AG10803 (cell line): ENCODE data around the gene PDE4DIP.
"Not testable (repeated sequence)": the region's sequence is repeated elsewhere in the genome, so short reads cannot be mapped to it uniquely, and the experiment has no call there.

Experiments used
- DNase-seq: peaks from one replicate; pipeline ENCODE4 v3.0.0; 2010; ENCODE audit warnings: low read depth
- H3K4me3 ChIP-seq: 2 replicates; pipeline ENCODE4 v1.5.1; 2011; ENCODE audit warnings: mild to moderate bottlenecking, low read length, control low read depth

Gene PDE4DIP

DNA sequence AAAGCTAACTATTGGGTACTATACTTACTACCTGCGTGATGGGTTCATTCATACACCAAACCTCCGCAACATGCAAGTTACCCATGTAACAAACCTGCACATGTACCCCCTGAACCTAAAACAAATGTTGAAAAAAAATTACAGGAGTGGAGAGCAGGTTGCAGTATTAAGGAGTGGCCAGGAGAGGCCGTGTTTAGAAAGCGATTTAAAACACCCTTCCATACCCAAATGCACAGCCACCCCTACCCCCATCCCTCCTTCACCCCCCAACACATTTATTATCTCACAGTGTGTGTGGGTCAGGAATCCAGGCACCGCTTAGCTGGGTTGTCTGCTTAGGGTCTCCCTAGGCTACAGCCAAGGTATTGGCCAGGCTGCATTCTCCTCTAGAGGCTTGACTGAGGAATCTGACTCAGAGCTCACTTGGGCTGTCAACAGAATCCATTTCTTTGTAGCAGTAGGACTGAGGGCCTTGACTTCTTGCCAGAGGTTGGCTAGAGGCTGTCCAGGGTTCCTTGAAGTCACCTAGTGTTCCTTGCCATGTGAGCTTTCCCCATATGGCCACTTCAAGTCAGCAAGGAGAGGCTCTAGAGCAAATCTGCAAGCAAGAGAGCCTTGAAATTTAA, 67.2 kb downstream of the PDE4DIP start:
- DNase-seq, H3K4me3 ChIP-seq: not testable (repeated sequence)

- not testable (repeated sequence) for H3K4me3 ChIP-seq, DNase-seq
Observed at GRCh38 chr1:148916222-148916621, 72.0 kb downstream of the PDE4DIP start.

DNA sequence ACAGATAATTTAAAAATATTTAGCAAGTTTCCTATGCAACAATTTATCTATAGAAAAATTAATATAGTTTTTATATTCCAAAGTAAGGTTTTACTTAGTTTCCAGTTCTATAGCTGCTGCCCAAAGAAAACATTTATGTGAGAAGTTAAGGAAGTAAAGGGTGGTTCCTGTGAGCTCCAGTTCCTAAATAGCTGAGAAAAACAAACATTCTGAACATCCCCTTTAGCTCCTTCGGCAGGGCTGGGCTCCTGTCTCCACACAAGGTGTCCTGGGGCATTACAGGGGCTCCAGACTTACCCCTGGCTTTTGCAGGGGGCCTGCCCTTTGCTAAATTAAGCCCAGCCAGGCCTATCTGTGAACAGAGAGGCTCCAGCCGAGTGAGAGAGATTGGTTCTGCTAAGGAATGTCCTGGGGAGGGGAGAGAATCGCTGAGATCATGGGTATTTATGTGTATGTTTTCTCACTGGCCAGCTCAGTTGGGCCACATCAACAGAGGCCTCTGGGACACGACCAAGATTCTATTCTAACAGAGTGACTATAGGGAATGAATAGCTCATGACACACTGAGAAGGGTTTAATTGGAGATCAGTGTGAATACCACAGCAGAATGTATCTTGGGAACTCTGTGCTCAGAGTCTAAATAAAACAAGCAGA, 72.6 kb downstream of the PDE4DIP start:
- DNase-seq, H3K4me3 ChIP-seq: not testable (repeated sequence)

DNA sequence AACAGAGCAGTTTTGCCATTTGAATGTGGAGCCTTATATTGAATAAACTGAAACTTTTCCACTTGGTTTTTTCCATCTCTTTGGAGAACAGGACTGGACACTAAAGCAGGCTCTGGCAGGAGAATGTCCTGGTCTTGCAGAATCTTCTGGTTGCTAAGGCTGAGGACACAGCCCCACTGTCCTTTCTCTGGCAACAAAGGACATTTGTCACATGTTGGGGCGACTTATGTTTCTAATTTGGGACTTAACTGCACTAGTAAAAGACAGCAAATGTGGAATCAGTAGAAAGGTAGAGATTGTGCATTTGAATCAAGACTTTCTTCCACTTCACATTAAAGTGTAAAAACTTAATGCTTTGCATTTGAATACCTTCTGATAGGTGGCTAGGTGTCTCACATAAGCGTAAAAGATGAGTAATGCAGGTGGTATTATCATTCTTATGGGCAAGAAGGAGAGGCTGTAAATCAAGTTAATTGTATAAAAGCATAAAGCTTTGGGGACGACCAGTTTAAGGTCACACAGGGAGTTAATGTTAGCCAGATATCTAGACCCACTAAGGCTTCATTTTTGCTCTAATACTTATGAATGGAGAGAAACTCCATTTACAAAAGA, 74.7 kb downstream of the PDE4DIP start:
- not testable (repeated sequence) for DNase-seq, H3K4me3 ChIP-seq

DNA sequence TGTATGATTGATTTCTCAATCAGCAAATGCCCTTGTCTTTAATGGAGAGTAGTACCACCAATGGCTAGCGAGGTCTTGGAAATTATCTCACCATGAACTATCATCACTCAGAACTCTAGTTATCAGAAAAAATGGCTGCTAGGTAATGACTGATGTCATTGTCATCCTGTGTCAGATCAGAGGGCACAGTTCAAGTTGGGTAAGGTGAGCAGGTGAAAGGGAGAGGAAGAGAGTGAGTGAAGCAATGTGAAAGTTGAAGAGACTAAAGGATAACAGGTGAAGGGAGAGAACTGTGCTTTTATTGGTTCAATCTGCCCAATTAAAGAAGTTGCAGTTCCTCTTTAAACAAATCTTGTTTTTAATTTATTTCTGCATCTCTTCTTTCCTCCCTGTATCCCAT, 76.8 kb downstream of the PDE4DIP start:
- not testable (repeated sequence) for H3K4me3 ChIP-seq, DNase-seq

DNA sequence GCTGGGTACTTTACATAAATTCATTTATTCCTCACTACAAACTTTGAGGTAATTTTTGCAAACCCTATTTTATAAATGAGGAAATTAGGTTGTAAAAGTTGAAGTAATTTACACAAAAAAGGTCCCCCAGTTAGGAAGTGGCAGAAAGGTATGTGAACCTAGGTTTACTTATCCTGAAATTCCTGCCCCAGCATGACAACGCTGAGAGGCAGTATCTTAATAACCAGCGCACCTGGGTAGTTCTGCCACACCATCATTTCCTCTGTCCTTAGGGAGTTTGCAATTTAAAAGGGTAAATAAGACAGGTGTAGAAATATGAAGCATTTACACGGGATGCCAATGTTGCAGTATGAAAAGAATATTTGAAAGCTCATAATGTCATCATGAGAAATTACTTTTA, 79.6 kb downstream of the PDE4DIP start:
- DNase-seq, H3K4me3 ChIP-seq: not testable (repeated sequence)

DNA sequence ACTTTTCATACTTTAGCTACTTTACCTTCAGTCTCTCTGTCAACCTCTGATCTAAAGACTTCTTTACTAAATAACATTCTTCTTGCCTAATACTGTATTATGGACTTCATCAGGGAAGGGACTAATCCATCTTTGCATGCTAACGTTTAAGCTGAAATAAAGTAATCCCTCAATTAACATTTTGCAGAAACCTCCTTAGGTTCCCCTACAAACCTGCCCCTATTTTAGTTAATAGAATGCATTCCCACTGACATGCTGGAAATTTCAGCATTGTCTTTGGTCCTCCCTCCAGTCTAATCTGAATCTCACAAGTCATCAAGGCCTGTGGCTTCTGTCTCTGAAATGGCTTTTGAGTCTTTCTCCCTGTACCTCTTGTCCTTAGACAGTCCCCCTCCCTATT, 83.4 kb downstream of the PDE4DIP start:
- not testable (repeated sequence) for DNase-seq, H3K4me3 ChIP-seq

DNA sequence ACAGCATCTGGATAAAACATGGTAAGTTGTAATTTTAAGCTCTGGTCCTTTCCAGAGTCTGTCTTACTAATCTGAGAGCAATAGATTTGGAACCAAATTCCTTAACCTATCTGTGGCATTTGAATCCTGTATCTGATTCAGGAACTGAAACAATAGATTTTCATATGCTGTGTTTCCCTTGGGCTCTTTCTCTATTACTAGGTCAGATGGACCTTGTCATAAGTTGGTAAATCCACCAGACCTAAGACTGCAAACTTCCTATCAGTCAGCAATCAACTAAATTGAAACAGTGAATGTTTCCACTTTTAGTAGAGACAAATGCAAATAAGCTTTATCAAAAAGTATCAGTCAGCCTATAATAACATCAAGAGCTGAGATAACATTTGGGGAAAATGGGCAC, 85.0 kb downstream of the PDE4DIP start:
- not testable (repeated sequence) for DNase-seq, H3K4me3 ChIP-seq

GRCh38 chr1:148935381-148936002, 91.3 kb downstream of the PDE4DIP start:
- not testable (repeated sequence) for DNase-seq, H3K4me3 ChIP-seq

DNA sequence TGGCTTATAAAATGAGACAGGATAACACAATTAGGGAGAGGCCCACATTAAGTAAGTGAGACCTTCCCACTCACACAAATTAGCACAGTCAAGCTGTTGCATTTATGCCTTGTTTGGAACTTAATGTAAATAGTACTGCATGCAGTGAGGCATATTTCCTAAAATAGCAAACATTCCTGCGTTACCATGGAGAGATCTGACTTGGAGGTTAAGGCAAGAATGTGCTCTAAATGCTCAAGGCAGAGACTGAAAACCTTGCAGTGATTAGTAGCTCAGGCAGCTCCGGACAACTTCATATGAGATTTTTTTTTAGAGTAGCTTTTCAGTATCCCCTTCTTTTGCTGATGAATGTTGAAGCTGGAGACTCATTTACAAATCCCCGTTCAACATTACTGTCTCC, 98.7 kb downstream of the PDE4DIP start:
- H3K4me3 ChIP-seq, DNase-seq: not testable (repeated sequence)

DNA sequence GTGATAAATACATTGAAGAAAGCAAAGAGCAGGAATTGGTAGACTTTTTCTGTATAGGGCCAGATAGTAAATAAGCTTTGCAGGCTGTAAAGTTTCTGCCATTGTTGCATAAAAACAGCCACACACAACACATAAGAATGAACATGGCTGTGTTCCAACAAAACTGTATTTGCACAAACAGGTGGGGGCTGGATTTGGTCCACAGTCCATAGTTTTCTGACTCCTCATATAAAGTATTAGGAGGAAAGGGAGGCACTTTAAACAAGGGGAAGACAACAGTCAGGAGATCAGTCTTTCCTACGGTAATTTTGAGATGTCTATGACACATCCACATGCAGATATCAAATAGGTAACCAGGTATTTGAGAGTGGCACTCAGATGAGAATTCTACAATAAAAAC, 100.9 kb downstream of the PDE4DIP start:
- H3K4me3 ChIP-seq, result not testable (repeated sequence)

DNA sequence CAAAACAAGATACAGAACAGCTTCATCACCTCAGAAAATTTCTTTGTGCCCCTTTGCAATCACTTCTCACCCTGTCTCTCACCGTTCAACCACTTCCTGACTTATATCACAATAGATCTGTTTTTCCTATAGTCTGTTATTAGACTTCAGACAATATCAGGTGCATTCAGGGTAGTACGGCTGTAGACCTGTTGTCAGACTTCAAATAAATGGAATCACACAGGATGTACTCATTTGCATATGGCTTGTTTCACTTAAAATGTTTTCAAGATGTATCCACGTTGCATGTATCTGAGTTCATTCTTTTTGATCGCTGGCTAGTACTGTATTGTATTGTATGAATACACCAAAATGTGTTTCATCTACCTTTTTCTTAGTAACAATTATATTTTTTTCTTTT, 104.5 kb downstream of the PDE4DIP start:
- DNase-seq, H3K4me3 ChIP-seq: not testable (repeated sequence)

More for the DNA sequence above, 100.9 kb downstream of the PDE4DIP start:
- DNase-seq, result not testable (repeated sequence)

GRCh38 chr1:148951336-148952227, 107.4 kb downstream of the PDE4DIP start:
- DNase-seq, result peak; percentile 78
- H3K4me3 ChIP-seq, result peak overlapping the region; percentile 63

- not testable (repeated sequence) for DNase-seq
- peak overlapping the region; percentile 68 for H3K4me3 ChIP-seq
Observed at GRCh38 chr1:148952253-148952937, 108.2 kb downstream of the PDE4DIP start.

- DNase-seq, result peak; percentile 15
Observed at GRCh38 chr1:148952938-148953616, 108.8 kb downstream of the PDE4DIP start.

DNA sequence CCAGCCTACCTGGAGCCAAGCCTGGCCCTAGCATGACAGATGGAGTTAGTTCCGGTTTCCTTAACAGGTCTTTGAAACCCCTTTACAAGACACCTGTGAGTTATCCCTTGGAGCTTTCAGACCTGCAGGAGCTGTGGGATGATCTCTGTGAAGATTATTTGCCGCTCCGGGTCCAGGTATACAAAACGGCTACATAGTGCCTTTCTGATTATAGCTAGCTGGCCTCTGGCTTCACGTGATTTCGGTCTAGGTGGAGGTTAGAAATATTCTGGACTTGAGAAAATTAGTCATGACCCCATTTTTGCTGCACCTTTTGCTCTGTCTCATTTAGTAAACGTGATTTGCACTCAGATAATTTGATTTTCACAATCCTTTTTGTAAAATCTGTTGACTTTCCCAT, 109.5 kb downstream of the PDE4DIP start:
- peak overlapping the region; percentile 55 for H3K4me3 ChIP-seq
- not testable (repeated sequence) for DNase-seq

More at GRCh38 chr1:148952938-148953616, 108.8 kb downstream of the PDE4DIP start:
- peak overlapping the region; percentile 68 for H3K4me3 ChIP-seq

- H3K4me3 ChIP-seq, DNase-seq: not testable (repeated sequence)
Observed at GRCh38 chr1:148958343-148958742, 114.1 kb downstream of the PDE4DIP start.
